Measurements from ENCODE around the gene SCMH1.
A peak's percentile ranks its signal among the peaks of the same experiment; 100 is the strongest.

The SCMH1 gene

DNA sequence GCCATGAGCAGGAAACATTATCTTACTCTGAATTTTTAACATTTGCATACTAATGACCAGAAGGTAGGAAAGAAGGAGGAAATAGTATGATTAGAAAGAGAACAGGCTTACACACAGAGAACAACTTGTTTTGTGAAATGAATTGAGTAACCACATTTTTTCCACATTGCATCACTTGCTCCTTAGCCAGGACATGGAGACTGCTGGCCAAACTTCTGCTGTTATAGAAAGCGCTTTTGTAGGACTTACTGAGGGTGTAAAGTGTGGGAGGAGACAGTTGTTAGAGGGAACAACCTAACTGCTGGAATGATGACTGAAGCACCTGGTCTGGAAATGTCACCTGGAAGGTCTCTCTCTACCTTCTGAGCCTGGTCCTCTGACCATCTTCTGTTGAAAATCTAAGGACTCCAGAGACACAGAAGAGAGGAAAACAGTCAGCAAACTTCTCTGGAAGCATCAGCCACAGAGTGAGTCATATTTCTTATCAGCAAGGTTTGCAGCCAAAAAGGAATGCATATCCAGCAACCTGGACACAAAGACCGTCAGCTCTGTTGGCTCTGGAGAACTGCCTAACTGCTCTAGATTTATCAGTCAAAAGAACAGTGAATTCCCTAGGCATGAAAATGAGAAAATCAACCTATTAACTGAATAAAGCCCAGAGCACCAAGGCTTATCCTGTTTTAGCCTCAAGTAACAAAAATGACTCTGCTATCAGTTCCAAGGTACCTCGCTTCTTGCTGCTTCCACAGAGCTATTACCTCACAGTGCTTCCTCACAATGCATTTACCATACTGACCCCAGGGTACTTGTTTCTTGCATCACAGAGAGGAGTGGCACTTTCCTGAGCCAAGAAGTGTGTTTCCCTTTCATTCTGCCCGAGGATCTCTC lies 132.6 kb downstream of the SCMH1 start (continued):
- TF ChIP-seq ZNF394 (tag by site-specific recombination; IDR thresholded peaks at IDR 0.05; ENCODE audit: borderline replicate concordance), result peak; percentile 18; the same call in 1 of the 2 replicates
- no peak for TF ChIP-seq ZNF626 (tag by site-specific recombination; IDR thresholded peaks at IDR 0.05)
- no peak for TF ChIP-seq ZNF114 (tag by site-specific recombination; IDR thresholded peaks at IDR 0.05)
- no peak for TF ChIP-seq ZNF221 (tag by site-specific recombination; IDR thresholded peaks at IDR 0.05; ENCODE audit: borderline replicate concordance)
- TF ChIP-seq ZNF366 (tag by site-specific recombination; conservative IDR thresholded peaks at IDR 0.05), result peak; percentile 67
- TF ChIP-seq, protein P1, sequence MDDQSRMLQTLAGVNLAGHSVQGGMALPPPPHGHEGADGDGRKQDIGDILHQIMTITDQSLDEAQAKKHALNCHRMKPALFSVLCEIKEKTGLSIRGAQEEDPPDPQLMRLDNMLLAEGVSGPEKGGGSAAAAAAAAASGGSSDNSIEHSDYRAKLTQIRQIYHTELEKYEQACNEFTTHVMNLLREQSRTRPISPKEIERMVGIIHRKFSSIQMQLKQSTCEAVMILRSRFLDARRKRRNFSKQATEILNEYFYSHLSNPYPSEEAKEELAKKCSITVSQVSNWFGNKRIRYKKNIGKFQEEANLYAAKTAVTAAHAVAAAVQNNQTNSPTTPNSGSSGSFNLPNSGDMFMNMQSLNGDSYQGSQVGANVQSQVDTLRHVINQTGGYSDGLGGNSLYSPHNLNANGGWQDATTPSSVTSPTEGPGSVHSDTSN (CRISPR knock-in tag; IDR thresholded peaks at IDR 0.05), result no peak
- TF ChIP-seq ZBTB21 (tag by site-specific recombination; IDR thresholded peaks at IDR 0.05), result peak; percentile 46
- peak; percentile 13; the same call in 1 of the 2 replicates for TF ChIP-seq FEZF1 (tag by site-specific recombination; IDR thresholded peaks at IDR 0.05)
- TF ChIP-seq, protein P2, sequence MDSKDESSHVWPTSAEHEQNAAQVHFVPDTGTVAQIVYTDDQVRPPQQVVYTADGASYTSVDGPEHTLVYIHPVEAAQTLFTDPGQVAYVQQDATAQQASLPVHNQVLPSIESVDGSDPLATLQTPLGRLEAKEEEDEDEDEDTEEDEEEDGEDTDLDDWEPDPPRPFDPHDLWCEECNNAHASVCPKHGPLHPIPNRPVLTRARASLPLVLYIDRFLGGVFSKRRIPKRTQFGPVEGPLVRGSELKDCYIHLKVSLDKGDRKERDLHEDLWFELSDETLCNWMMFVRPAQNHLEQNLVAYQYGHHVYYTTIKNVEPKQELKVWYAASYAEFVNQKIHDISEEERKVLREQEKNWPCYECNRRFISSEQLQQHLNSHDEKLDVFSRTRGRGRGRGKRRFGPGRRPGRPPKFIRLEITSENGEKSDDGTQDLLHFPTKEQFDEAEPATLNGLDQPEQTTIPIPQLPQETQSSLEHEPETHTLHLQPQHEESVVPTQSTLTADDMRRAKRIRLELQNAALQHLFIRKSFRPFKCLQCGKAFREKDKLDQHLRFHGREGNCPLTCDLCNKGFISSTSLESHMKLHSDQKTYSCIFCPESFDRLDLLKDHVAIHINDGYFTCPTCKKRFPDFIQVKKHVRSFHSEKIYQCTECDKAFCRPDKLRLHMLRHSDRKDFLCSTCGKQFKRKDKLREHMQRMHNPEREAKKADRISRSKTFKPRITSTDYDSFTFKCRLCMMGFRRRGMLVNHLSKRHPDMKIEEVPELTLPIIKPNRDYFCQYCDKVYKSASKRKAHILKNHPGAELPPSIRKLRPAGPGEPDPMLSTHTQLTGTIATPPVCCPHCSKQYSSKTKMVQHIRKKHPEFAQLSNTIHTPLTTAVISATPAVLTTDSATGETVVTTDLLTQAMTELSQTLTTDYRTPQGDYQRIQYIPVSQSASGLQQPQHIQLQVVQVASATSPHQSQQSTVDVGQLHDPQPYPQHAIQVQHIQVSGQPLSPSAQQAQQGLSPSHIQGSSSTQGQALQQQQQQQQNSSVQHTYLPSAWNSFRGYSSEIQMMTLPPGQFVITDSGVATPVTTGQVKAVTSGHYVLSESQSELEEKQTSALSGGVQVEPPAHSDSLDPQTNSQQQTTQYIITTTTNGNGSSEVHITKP (tag by site-specific recombination; IDR thresholded peaks at IDR 0.05), result no peak; the same call in 1 of the 2 replicates
- TF ChIP-seq PRDM1 (tag by site-specific recombination; IDR thresholded peaks at IDR 0.05), result peak; percentile 76

DNA sequence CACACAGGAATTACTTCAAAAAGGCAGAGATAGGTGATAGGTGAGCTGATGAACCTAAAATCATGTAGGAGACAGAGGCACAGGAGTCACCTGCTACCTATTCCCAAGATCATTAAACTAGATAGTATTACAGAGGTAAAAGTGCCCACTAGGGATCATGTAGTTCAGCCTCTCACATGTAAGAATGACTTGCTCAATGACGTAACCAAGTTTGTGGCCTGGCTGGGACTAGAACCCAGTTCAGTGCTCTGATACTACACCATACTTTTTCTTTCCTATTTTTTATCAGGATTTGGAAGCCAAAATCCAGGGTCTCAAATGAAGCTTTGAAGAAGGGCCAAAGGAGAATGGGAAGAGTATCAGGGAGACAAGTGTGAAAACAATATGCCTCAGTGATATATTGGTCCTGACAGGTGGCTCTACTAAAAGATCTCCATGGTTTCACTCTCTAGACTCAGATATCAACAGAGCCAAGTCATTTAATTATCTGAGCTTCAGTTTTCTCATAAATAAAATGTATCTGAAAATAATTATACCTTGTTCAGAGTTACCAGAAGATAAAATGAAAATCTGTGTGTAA lies 133.3 kb downstream of the SCMH1 start:
- no peak overlapping the region for H3K27ac ChIP-seq (ENCODE audit: extremely low read depth, low read depth, low read length)
- POLR2A ChIA-PET, result no interaction called here
- no peaks in the 10 kb centered on the region for H3K9me3 ChIP-seq (ENCODE audit: control insufficient read depth, insufficient read depth, low read depth, low read length)
- CTCF ChIA-PET, result interaction anchor here (1.4 kb wide), 1 partner anchor 14 kb away, joined by 3 read pairs; no protein-coding TSS in a partner anchor
- H3K36me3 ChIP-seq (ENCODE audit: control insufficient read depth in 2 of 2, insufficient read depth in 1 of 2, low read length in 2 of 2), result peaks cover 0 to 42% of the 10 kb centered on the region in 2 experiments
- no peak overlapping the region for H3K4me3 ChIP-seq (ENCODE audit: low read depth, low read length)
- H3K4me1 ChIP-seq (ENCODE audit: control insufficient read depth, insufficient read depth, low read length), result no peaks in the 10 kb centered on the region
- TF ChIP-seq ZBTB21 (tag by site-specific recombination; IDR thresholded peaks at IDR 0.05), result no peak
- no peak for TF ChIP-seq ZNF292 (tag by site-specific recombination; IDR thresholded peaks at IDR 0.05; ENCODE audit: borderline replicate concordance, low read depth)
- TF ChIP-seq ZNF350 (tag by site-specific recombination; IDR thresholded peaks at IDR 0.05), result no peak
- TF ChIP-seq, protein P3, sequence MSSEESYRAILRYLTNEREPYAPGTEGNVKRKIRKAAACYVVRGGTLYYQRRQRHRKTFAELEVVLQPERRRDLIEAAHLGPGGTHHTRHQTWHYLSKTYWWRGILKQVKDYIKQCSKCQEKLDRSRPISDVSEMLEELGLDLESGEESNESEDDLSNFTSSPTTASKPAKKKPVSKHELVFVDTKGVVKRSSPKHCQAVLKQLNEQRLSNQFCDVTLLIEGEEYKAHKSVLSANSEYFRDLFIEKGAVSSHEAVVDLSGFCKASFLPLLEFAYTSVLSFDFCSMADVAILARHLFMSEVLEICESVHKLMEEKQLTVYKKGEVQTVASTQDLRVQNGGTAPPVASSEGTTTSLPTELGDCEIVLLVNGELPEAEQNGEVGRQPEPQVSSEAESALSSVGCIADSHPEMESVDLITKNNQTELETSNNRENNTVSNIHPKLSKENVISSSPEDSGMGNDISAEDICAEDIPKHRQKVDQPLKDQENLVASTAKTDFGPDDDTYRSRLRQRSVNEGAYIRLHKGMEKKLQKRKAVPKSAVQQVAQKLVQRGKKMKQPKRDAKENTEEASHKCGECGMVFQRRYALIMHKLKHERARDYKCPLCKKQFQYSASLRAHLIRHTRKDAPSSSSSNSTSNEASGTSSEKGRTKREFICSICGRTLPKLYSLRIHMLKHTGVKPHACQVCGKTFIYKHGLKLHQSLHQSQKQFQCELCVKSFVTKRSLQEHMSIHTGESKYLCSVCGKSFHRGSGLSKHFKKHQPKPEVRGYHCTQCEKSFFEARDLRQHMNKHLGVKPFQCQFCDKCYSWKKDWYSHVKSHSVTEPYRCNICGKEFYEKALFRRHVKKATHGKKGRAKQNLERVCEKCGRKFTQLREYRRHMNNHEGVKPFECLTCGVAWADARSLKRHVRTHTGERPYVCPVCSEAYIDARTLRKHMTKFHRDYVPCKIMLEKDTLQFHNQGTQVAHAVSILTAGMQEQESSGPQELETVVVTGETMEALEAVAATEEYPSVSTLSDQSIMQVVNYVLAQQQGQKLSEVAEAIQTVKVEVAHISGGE (tag by site-specific recombination; conservative IDR thresholded peaks at IDR 0.05; ENCODE audit: low read depth), result no peak
- TF ChIP-seq KLF7 (tag by site-specific recombination; IDR thresholded peaks at IDR 0.05; ENCODE audit: borderline replicate concordance), result no peak
- TF ChIP-seq, protein P4, sequence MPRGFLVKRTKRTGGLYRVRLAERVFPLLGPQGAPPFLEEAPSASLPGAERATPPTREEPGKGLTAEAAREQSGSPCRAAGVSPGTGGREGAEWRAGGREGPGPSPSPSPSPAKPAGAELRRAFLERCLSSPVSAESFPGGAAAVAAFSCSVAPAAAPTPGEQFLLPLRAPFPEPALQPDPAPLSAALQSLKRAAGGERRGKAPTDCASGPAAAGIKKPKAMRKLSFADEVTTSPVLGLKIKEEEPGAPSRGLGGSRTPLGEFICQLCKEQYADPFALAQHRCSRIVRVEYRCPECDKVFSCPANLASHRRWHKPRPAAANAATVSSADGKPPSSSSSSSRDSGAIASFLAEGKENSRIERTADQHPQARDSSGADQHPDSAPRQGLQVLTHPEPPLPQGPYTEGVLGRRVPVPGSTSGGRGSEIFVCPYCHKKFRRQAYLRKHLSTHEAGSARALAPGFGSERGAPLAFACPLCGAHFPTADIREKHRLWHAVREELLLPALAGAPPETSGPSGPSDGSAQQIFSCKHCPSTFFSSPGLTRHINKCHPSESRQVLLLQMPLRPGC (tag by site-specific recombination; IDR thresholded peaks at IDR 0.05), result no peak
- TF ChIP-seq ZFP69B (tag by site-specific recombination; IDR thresholded peaks at IDR 0.05), result no peak
- TF ChIP-seq ZNF223 (tag by site-specific recombination; IDR thresholded peaks at IDR 0.05), result no peak
- TF ChIP-seq ZNF121 (tag by site-specific recombination; IDR thresholded peaks at IDR 0.05), result no peak
- TF ChIP-seq, protein P5, sequence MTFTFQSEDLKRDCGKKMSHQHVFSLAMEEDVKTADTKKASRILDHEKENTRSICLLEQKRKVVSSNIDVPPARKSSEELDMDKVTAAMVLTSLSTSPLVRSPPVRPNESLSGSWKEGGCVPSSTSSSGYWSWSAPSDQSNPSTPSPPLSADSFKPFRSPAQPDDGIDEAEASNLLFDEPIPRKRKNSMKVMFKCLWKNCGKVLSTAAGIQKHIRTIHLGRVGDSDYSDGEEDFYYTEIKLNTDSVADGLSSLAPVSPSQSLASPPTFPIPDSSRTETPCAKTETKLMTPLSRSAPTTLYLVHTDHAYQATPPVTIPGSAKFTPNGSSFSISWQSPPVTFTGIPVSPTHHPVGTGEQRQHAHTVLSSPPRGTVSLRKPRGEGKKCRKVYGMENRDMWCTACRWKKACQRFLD (tag by site-specific recombination; IDR thresholded peaks at IDR 0.05), result no peak
- TF ChIP-seq ZNF146 (tag by site-specific recombination; IDR thresholded peaks at IDR 0.05), result no peak
- no peak for TF ChIP-seq ZNF621 (tag by site-specific recombination; IDR thresholded peaks at IDR 0.05)
